Activated CD8-positive, alpha-beta memory T cell treated with anti-CD3 and anti-CD28 coated beads, Interleukin-2, amount 50 U/mL, for 1 hour (primary cell): ENCODE data around the gene ERC2.

Experiments
- DNase-seq: peaks from one replicate; pipeline ENCODE4 v3.0.0-alpha.2; 2020; ENCODE audit errors: extremely low read depth

ERC2 gene

DNA sequence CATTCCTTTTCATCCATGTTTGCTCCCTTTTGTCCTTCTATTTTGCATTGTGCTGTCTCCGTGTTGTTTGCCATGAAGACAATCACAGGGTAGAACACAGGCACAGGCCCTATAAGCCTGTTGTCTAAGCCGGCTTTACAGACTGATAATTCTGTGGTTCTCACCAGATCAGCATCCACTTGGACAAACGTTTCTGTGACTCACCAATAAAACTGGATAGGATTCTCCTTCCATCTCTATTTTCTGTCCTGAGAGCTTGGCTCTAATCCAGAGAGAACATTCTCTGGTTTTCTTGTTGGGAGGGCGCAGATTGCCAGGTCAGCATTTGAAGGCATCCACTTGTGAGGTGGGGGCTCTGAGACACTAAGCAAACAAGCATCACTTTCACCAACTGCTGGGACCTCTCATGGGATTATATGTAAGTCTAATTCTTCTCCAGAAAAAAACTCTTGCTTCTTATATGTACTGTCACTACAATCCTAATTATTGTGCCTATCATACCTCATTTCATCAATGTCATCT, 101.6 kb downstream of the ERC2 start:
- no peak for DNase-seq

DNA sequence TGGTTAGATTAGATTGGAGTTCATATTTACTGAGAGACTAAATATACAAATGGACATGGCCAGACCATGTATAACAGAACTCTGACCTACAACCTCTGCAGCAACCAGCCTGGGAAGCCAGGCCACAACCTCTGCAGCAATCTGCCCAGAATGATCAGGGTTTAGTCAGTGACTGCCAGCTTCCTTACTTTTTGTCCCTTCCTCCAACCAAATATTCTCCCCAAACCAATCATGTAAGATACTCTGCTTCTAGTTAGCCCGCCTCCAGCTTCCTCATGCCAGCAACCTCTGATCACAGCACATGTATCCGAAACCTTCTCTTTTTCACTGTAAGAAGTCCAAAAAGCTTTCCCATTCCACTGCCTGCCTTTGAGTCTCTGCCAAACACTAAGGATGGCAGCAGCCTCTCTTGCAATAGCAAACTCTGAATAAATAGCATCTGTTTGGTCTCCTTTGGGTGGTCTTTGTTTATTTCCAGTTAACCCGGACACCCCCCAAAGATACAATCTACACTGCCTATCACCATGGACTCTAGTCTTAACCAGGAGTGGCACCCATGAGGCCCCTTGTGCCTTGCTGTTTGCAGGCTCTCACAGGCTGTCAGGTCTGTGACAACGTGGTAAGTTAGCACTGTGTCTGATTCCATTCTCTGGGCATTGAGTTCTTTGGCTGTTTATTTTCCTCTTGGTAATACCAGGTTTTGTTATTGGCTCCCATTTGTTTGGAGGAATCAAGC, 102.2 kb downstream of the ERC2 start:
- no peak for DNase-seq

DNA sequence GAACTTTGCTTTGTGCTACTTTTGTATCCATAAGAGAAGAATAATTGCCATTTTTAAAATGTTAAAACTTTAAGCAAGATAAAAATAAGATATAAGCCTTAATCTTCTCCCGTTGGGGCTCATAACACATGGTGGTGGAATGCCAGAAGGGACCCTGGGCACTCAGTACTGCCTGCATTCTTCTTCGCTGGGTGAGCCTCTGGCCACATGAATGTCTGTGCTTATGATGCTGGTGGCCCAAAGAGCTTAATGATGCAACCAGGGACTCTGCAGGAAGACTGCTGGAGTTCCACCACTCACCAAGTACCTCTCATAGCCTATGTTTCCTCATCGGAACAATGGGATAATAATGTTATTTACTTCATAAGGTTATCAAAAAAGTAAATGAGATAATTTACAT, 103.6 kb downstream of the ERC2 start:
- DNase-seq, result no peak

DNA sequence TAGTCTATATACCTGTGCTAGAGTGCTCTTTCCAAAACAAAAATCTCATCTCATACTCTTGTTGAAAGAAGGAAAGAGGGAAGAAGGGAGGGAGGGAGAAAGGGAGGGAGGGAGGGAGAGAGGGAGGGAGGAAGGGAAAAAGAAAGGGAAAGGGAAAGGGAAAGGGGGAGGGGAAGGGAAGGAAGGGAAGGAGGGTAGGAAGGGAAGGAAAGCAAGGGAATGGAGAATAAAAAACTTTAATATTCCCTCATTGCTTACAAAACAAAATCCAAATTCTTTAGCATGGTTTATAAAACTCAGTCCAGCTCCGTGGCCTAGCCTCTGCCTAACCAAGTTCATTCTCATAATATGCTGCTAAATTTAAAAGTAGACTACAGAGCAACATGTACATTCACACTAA, 104.5 kb downstream of the ERC2 start:
- no peak for DNase-seq

DNA sequence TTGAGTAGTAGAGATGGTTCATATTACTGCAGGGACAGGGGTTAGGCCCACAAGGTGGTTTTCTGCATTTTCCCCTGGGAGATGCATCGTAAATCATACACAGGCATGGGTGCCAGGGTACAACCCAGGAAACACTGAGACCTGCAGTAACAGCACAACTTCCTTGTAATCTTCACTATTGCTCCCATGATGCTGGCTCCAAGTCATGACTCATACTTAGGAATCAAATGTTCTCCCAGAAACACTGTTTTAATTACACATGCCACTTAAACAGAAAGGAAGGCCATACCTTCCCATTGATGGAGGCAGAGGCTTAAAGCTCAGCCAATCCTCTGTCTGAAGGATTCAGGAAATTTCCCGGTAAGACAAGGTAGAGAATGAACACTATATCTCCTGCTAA, 106.5 kb downstream of the ERC2 start:
- DNase-seq, result no peak

DNA sequence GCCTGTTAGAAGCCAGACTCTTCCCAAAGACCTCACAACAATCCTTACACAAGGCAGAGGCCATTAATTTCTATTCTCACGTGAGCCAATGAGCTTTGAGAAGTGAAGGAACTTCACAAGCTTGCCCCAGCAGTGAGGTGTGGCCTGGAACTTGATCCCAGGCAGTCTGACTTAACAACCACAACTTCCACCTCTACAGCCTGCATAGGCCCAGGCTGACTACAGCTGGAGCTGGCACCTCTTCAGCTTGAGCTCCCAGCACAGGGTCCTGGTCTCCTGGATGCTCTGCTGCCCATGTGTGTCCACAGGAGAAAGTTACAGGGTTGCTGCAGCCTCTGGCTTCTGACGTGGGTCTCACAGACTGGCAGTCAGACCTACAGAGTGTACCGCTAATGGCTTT, 111.0 kb downstream of the ERC2 start:
- no peak for DNase-seq

DNA sequence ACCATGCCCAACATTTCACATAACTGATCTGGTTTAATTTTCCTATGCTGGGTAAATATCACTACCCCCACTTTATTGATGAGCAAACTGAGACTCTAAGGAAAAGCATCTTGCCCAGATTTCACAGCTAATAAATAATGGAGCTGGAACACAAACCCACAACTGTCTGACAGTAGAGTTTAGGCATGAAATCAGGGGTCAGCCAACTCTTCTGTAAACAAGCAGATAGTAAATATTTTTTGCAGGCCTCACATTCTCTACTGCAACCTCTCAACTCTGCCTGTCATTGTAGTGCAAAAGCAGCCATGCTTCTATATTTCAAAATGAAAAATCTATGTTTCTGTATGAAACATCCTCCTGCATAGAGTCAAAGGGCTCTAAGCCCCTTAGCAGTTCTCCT, 111.5 kb downstream of the ERC2 start:
- DNase-seq, result no peak

DNA sequence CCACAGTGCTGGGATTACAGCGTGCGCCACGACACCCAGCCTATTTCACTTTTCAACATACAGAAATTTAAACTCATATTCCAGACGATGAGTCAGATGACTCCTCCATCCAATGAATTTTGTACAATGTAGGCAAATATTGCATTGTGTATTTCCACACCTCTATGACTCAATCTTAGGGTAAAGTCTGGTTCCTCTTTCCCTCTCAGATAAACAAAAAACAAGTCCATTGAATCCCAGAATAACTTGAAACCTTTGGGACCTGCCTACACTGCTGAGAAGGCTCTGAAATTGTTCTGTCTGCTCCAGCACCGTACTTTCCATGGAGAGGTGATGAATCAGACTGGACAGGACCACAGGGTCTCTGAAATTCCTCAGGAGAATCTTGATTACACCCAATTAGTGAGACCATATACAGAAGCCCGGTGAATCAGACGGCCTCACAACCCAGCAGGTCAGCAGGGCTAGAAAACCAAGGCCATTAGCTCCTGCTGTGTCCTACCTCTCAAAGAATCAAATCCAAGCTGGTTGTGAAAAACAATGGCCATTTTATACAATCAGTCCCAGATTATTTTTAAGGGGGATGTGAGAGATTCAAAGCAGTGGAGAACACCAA, 112.6 kb downstream of the ERC2 start:
- no peak for DNase-seq

DNA sequence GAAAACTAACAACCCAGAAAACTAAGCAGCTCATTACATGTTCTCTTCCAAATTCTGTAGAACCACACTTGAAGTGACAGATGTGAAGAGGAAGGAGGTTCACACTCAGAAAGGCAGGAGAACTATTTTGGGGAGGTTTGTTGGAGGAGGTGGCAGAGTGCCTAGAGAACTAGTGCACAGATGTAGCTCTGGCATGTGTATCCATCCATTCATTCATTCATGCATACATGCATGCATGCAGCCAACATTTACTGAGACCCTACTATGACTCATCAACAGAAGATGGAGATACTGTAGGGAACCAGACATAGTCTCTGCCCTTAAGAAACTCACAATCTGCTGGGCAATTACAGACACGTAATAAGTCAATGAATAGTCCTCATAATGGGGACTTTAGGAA, 116.7 kb downstream of the ERC2 start:
- no peak for DNase-seq

DNA sequence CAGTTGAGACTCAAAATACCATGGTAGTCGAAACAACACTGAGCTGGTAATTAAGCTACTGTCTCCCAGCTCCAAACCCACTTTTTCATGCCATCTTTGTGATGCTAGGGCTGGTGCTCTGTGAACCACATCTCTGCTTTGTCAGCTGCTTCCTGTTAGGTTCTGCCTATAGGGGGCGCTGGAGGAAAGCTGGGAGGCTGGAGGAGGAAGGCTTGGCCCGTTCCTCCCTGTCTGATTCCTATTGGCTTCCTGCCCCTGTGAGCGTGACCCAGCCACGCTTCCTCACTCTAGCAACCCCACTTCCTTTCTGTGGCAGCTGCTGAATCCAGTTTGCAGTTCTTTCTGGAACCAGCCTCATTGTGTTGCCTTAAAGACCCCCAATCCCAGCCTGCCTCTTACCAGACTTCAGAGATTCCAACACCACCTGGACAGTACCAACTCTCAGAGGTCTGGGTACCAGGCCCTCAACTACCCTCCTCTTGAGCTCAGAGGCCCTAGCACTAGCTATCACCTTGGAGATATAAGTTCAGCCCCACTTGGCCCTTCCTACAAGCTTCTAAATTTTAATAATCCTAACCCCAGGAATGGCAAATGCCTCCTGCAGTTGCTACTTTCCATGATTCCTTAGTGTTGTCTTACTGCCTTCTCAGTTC, 120.9 kb downstream of the ERC2 start:
- no peak for DNase-seq

DNA sequence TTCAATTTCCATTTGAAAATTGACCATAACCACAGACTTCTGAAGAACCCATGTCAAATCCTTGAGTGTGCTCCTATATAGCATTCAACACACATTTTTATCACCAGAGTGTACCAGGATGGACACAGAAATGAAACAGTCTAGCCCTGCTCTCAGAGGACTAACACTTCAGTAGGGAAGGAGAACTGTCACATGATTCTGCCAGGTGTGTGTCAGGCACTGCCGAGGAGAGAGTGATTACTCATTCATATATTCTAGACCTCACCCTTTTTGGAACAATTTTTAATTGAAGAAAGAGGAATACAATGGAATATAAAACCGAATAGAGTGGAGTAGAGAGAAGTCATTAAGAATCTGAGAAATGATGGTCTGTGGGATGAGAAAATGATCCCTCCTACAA, 125.8 kb downstream of the ERC2 start:
- DNase-seq, result no peak

DNA sequence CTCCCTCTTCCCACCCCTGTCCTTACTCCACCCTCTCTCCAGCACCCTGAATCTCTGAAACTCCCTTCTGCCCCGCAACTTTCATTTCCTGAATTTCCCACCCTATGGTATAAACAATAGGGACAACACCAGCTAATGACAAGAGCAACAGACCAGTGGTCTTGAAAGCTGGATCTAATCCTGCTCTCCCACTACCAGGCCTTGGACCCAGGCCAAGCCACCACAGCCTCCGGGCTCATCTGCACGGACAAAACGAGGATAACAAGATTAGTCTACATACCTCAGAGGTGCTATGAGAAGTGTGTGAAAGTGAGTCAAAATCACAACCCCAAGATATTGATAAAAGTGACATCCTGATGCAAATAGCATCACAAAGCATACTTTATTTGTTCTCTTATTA, 128.6 kb downstream of the ERC2 start:
- no peak for DNase-seq

DNA sequence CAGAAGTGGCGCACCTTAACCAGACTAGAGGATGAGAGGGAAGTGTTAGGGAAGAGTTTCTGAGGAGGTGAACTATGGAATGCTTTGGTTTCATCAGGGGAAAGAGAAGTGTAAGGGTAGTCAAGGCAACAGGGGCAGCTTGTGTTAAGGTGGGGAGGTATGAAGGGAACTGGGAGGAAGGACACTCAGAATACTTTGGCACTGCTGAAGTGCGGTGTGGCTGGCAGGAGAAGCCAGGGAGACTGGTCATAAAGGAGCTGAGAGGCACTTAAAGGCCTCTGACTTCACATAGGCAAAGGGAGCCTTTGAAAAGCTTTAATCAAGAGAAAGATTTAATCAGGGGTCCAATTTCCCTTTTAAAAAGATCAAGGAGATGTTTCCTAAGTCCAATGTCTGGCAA, 129.0 kb downstream of the ERC2 start:
- no peak for DNase-seq

DNA sequence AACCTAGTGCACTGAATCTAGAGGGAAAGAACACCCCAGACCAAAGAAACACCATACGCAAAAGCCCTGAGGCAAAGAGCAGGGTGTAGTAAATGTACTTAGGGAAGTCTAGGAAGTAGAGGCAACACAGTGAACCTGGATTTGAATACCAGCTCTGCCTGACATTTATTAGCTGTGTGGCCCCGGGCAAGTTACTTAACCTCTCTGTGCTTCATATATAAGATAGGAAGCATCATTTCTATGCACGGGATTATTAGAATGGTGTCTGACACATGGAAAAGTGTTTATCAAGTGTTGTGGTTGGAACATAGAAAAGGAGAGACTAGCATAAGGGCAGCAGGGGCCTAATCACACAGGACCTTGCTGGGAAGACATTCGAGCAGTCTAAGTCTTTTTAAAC, 132.2 kb downstream of the ERC2 start:
- no peak for DNase-seq

DNA sequence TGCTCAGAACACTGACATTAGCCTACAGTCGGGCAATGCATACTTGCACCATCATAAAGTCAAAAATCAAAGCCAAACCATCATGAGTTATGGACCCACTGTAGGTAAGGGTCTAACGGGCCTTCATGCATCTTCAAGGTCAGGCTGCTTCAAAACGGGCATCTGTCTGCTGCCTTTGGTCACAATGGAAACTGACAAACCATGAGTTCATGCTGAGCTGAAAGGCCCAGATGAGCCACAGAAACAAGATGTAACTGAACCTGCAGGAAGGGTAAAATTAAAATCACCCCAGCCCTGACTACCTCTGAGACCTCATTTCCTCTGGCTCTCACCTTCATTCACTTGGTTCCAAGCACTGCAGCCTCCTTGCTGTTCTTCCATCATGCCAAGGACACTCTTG, 143.8 kb downstream of the ERC2 start:
- no peak for DNase-seq

DNA sequence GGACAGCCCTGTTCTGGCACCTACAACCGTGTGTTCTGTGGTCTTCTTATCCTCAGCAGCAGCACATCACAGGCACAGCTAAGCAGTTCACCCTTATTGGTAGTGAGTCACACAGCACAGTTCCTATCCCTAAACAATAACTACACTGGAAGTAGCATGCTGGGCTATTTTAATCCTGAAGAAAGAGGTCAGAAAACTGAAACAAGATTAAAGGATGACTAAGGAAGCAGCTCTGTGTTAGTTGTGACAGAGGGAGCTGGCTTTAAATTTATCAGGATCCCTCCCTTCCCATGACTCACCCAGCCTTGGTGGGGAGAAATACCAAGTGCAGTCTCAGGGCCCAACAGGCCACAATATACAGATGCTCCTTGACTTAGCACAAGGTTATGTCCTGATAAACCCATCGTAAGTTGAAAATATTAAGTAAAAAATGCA, 144.3 kb downstream of the ERC2 start:
- no peak for DNase-seq

DNA sequence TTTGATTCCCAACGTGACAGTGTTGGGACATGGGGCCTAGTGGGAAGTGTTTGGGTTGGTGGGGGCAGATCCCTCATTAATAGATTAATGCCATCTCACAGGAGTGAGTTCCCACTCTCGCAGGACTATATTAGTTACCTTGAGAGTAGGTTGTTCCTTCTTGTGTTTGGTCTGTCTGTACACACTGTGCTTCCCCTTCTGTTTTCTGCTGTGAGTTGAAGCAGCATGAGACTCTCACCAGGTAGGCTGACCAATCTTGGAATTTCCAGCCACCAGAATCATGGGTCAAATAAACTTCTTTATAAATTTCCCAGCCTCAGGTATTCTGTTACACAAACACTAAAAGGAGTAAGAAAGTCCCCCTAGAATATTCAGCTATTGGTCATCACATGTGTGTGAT, 145.4 kb downstream of the ERC2 start:
- DNase-seq, result no peak

DNA sequence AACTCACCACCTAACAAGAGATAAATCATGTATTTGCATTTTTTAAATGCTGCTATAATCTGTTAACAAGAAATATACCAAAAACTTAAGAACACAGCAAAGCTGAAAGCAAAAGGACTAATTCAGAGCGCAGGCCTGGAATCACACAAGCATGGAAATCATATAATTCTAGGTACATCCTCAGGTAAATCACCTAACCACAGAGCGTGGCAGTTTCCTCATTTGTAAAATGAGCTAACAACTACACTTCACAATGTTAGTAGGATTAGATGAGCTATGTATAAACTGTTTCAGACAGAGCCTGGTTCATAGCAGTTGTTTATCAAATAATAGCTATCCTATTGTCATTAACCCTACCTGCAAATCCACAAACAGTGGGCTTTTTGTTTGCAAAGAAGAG, 146.4 kb downstream of the ERC2 start:
- no peak for DNase-seq

DNA sequence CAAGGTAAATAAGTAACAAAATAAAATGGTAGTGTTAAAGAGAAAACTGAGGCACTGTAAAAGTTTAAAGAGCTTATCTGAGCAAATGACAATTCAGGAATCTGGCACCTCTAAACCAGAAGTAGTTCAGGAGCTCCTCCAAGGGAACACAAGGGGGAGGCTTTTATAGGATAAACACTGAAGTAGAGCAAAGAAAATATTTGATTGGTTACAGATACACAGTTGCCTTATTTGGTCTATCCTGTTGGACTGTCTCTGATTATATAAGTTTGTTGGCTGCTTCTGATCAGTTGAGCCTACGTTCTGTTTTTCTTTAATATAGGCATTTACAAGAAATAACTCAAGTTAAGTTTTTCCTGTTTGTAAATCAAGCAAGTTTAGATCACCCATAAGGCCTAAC, 146.9 kb downstream of the ERC2 start:
- DNase-seq, result no peak

DNA sequence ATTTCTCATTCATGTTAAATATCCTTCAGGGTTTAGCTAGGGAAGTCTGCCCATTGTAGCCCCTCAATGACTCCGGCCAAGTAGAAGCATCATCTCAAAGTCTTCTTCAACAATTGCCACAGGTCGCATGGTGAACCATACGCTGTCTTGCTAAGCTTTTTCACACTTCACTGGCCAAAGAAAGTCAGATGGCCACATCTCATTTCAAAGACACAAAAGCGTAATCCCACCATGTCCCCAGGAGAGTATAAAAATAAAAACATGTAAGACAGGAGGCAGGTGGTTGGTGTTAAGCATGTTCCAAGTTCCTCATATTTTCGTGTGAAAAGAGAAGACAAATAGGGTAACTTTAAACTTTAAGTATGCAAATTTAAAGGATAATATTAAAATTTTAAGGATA, 147.4 kb downstream of the ERC2 start:
- DNase-seq, result no peak

DNA sequence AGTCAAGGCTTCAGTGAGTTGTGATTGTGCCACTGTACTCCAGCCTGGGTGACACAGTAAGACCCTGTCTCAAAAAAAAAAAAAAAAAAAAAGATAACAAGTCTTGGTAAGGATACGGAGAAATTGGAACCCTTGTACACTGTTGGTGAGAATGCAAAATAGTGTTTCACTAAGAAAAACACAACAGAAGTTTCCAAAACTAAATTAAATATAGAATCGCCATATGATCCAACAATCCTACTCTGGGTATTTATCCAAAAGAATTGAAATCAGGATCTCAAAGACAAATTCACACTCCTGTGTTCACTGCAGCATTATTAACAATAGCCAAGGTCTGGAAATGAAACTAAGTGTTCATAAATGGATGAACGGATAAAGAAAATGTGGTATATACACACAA, 149.4 kb downstream of the ERC2 start:
- no peak for DNase-seq

DNA sequence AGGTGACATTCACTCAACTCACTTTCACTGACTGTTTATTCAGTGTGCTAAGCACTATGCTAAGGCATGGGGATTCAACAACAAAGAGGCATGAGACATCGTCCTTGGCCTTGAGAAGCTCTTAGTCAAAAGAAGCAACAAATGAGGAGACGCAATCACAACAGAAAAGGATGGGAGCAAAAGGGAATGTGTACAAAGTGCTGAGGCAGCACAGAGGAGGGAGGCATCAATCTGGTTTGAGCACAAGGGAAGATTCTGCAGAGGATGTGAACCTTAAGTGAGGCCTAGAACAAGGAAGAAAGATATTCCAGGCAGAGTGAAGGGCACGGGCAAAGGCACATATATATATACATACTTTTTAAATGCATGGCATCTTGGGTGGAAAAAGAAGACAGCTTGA, 151.3 kb downstream of the ERC2 start:
- DNase-seq, result no peak

DNA sequence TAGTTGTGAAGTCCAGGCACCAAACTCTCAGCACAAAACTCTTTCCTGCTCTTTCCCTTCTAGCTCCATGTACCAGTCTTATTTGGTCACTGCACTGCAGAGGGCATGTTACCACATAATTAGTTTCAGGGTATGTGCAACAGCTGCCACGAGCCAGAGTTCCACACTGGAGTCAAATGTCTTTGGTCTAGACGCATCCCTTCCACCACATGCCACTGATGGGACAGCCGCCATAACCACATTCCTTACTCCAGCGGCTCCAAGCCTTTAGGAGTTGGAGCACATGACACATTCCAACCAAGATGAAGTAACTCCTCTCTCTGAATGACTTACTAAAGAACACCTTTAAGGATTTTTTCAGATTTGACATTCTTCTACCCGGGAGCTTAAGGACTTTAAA, 153.4 kb downstream of the ERC2 start:
- DNase-seq, result no peak
